Measurements from ENCODE around the gene ADGRG7. TPM values are rescaled to one million over a fixed set of nuclear protein-coding genes. Genes with fewer than 3 reads are reported as not detected.

The ADGRG7 gene
- polyA plus RNA-seq, 2 of the 4 experiments (the other 2 are of a cell fraction) = 0.09 TPM; not detected in 1

DNA sequence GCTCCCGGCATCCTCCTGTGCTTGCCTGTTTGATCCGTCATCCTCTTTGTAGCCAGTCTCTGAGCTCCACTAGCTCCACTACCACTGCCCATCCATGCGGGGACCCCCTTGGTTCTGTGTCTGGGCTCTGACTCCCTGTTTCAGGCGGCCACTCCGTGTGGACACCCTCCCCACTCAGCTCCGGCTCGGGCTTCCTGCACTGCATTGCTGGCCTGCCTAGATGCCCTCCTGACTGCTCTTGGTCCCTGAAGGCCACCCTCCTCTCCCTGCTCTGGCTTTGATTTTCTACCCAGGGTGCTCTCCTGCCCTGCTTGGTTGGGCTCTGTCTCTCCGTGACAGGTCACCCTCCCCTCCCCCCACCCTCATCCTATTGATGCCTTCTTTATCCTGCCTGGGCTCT is 4.0 kb upstream of the ADGRG7 start:
- TF ChIP-seq NPAS2 (CRISPR knock-in tag; IDR thresholded peaks at IDR 0.05; ENCODE audit: borderline replicate concordance) (no peak), HDAC2 (IDR thresholded peaks at IDR 0.05) (no peak), HEYL (CRISPR knock-in tag; IDR thresholded peaks at IDR 0.05) (no peak), ZFP36 (IDR thresholded peaks at IDR 0.05; ENCODE audit: borderline replicate concordance, partially characterized antibody) (no peak), MAZ (IDR thresholded peaks at IDR 0.05; ENCODE audit: borderline replicate concordance, low read depth, low read length) (no peak), ZC3H11A (IDR thresholded peaks at IDR 0.05) (no peak), MAFK (IDR thresholded peaks at IDR 0.05; ENCODE audit: partially characterized antibody) (no peak), NFE2L2 (conservative IDR thresholded peaks at IDR 0.05; ENCODE audit: low read length) (no peak), KDM1A (IDR thresholded peaks at IDR 0.05; ENCODE audit: low read depth) (no peak), RNF2 (IDR thresholded peaks at IDR 0.05; ENCODE audit: borderline replicate concordance, low read depth) (no peak), CEBPB (IDR thresholded peaks at IDR 0.05) (no peak), JUN (IDR thresholded peaks at IDR 0.05) (no peak)
- TF ChIP-seq, protein P1, sequence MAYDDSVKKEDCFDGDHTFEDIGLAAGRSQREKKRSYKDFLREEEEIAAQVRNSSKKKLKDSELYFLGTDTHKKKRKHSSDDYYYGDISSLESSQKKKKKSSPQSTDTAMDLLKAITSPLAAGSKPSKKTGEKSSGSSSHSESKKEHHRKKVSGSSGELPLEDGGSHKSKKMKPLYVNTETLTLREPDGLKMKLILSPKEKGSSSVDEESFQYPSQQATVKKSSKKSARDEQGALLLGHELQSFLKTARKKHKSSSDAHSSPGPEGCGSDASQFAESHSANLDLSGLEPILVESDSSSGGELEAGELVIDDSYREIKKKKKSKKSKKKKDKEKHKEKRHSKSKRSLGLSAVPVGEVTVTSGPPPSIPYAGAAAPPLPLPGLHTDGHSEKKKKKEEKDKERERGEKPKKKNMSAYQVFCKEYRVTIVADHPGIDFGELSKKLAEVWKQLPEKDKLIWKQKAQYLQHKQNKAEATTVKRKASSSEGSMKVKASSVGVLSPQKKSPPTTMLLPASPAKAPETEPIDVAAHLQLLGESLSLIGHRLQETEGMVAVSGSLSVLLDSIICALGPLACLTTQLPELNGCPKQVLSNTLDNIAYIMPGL (CRISPR knock-in tag; IDR thresholded peaks at IDR 0.05; ENCODE audit: borderline replicate concordance) = no peak
- TF ChIP-seq, protein P2, sequence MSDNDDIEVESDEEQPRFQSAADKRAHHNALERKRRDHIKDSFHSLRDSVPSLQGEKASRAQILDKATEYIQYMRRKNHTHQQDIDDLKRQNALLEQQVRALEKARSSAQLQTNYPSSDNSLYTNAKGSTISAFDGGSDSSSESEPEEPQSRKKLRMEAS (IDR thresholded peaks at IDR 0.05) = no peak
- TF ChIP-seq, protein P3, sequence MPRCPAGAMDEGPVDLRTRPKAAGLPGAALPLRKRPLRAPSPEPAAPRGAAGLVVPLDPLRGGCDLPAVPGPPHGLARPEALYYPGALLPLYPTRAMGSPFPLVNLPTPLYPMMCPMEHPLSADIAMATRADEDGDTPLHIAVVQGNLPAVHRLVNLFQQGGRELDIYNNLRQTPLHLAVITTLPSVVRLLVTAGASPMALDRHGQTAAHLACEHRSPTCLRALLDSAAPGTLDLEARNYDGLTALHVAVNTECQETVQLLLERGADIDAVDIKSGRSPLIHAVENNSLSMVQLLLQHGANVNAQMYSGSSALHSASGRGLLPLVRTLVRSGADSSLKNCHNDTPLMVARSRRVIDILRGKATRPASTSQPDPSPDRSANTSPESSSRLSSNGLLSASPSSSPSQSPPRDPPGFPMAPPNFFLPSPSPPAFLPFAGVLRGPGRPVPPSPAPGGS (IDR thresholded peaks at IDR 0.05) = no peak
- Histone ChIP-seq H3K4me2 (no peak overlapping the region), H3K9me3 (no peaks in the 10 kb centered on the region), H3K4me3 (no peak overlapping the region), H3K27ac (no peak overlapping the region), H3K4me1 (peaks cover 19% of the 10 kb centered on the region)
- CTCF ChIA-PET = no interaction called here
- DNase-seq (ENCODE audit: low read depth in 1 of 2, low spot score in 1 of 2) (no peak), FAIRE-seq (no peak), ATAC-seq (no peak)
- POLR2A ChIA-PET = no interaction called here
- 90% methylated on average over 8 of the region's 8 CpGs for WGBS (ENCODE audit: missing lambda C conversion rate)

DNA sequence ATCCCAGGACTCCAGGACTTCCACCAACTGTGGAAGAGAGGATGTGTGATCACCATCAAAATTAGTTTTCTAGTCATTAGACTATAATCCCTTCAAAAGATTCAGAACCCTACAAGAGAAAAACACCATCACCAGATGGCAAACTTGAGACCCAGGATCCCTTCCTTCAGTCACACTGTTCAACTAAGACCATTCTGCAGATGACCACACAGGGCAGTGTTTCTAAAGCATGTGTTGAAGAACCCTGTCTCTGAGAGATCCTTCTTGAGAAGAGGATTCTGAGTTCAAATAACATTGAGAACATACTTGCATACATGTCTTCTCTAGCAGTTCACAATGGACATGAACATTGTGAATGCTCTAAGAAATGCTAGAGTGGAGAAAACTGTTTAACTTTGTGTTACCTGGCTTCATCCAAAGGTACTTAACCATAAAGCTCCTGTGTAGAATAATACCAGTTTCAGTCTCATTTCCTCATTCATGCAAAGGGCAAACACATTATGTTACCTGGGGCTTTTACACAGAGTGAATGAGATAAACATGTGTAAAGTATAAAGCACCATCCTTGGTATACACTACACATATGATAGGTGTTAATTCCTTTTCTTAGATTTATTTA is 2.4 kb upstream of the ADGRG7 start:
- DNase-seq (ENCODE audit: low read depth in 1 of 2, low spot score in 1 of 2) (peak in 1 of 2 experiments; percentile 18), ATAC-seq (peak in 1 of 2 experiments; percentile 54; a peak in 2 of 6 replicates), FAIRE-seq (no peak)
- peaks cover 19% of the 10 kb centered on the region for H3K4me1 ChIP-seq
- H3K27ac ChIP-seq = no peak overlapping the region
- no peak overlapping the region for H3K4me3 ChIP-seq
- TF ChIP-seq EHF (CRISPR knock-in tag; IDR thresholded peaks at IDR 0.05) (no peak), HOXA7 (CRISPR knock-in tag; IDR thresholded peaks at IDR 0.05) (no peak), RARB (CRISPR knock-in tag; IDR thresholded peaks at IDR 0.05) (no peak), RFX5 (IDR thresholded peaks at IDR 0.05) (no peak), NFE2L2 (conservative IDR thresholded peaks at IDR 0.05; ENCODE audit: low read length) (no peak), GATA3 (IDR thresholded peaks at IDR 0.05; ENCODE audit: borderline replicate concordance) (no peak)
- H3K9me3 ChIP-seq = no peaks in the 10 kb centered on the region
- POLR2A ChIA-PET = no interaction called here
- CTCF ChIA-PET = interaction anchor here (1.0 kb wide), 1 partner anchor 589 kb away, joined by 3 read pairs; no protein-coding TSS in a partner anchor
- H3K4me2 ChIP-seq = no peak overlapping the region

DNA sequence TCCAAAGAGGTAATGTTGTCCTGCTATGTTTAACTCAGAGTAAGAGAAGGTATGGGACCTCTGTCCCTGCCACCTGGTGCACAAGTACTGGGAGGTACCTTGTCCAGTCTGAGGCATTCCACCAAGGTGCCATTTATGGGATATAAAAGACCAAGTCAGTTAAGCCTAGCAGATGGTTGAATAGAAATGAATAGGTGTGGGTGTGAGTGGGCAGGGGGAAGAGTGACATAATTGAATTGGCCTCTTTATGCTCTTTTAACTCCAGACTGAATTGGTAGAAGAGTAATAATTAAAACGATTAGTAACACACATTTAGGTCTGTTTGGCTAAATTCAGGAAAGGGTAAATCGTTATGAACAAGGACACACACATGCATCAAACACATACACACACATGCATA is 562 bp downstream of the ADGRG7 start:
- ChIA-PET CTCF (no interaction called here), POLR2A (no interaction called here)
- WGBS (ENCODE audit: missing lambda C conversion rate) = 17% methylated on average over 2 of the region's 2 CpGs
- FAIRE-seq = no peak
- no peaks in the 10 kb centered on the region for H3K9me3 ChIP-seq
- H3K27ac ChIP-seq = no peak overlapping the region
- H3K4me1 ChIP-seq = peaks cover 6% of the 10 kb centered on the region; the same call in 1 of the 3 replicates
- H3K4me2 ChIP-seq = no peak overlapping the region
- TF ChIP-seq, protein P4, sequence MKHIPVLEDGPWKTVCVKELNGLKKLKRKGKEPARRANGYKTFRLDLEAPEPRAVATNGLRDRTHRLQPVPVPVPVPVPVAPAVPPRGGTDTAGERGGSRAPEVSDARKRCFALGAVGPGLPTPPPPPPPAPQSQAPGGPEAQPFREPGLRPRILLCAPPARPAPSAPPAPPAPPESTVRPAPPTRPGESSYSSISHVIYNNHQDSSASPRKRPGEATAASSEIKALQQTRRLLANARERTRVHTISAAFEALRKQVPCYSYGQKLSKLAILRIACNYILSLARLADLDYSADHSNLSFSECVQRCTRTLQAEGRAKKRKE (CRISPR knock-in tag; IDR thresholded peaks at IDR 0.05; ENCODE audit: low read depth) = no peak
- TF ChIP-seq RCOR1 (IDR thresholded peaks at IDR 0.05; ENCODE audit: low read depth, low read length) = no peak
- TF ChIP-seq CHD2 (IDR thresholded peaks at IDR 0.05; ENCODE audit: low read length, partially characterized antibody) = no peak
- no peak for TF ChIP-seq HOXB5 (CRISPR knock-in tag; IDR thresholded peaks at IDR 0.05)
- no peak for TF ChIP-seq GATA3 (IDR thresholded peaks at IDR 0.05; ENCODE audit: borderline replicate concordance)
- no peak for TF ChIP-seq RARB (CRISPR knock-in tag; IDR thresholded peaks at IDR 0.05)
- TF ChIP-seq FOXS1 (CRISPR knock-in tag; IDR thresholded peaks at IDR 0.05) = no peak
- no peak for TF ChIP-seq NR3C1 (IDR thresholded peaks at IDR 0.05)
- TF ChIP-seq CBX2 (IDR thresholded peaks at IDR 0.05; ENCODE audit: borderline replicate concordance, low read depth) = no peak
- no peak for TF ChIP-seq TP53 (CRISPR knock-in tag; IDR thresholded peaks at IDR 0.05)
- ATAC-seq = no peak
- no peak overlapping the region for H3K4me3 ChIP-seq
- DNase-seq (ENCODE audit: low read depth in 1 of 2, low spot score in 1 of 2) = no peak
